GM19328 (cell line): ENCODE data around the gene TBC1D3B.
"Not testable (repeated sequence)": the region's sequence is repeated elsewhere in the genome, so short reads cannot be mapped to it uniquely, and the experiment has no call there.

Source experiments
- ATAC-seq: cut with Tn5 transposase; IDR thresholded peaks from one replicate; pipeline ENCODE4 v1.9.1; 2021; ENCODE audit warnings: mild to moderate bottlenecking, moderate library complexity; ENCODE audit not compliant: unreplicated experiment

The TBC1D3B gene

GRCh38 chr17:36131931-36132330, 44.5 kb downstream of the TBC1D3B start:
- no peak for ATAC-seq

DNA sequence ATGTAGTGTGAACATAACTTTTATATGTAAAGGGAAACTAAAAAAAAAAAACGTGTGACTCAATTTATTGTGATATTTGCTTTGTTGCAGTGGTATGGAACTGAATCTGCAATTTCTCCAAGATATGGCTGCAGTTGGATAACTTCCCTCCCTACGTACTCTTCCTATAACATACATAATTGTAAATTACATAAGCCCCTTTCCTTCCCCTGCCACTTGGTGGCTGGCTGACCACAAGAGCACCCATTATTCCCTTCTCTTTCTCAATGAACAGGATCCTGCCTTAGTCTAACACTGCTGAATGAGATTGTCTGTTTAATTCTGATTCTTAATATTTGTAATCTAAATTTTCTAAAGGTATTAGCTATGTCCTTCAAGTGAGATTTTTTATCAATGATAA, 45.0 kb downstream of the TBC1D3B start:
- no peak for ATAC-seq

DNA sequence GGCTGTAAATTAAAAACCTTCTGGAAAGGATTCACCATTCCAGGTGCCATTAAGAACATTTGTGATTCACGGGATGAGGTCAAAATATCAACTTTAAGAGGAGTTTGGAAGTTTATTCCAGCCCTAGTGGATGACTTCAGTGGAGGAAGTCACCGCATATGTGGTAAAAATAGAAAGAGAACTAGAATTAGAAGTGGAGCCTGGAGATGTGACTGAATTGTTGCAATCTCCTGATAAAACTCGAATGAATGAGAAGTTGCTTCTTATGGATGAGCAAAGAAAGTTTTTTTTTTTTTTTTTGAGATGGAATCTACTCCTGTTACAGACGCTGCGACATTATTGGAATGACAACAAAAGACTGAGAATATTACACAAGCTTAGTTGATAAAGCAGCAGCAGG, 46.1 kb downstream of the TBC1D3B start:
- no peak for ATAC-seq

DNA sequence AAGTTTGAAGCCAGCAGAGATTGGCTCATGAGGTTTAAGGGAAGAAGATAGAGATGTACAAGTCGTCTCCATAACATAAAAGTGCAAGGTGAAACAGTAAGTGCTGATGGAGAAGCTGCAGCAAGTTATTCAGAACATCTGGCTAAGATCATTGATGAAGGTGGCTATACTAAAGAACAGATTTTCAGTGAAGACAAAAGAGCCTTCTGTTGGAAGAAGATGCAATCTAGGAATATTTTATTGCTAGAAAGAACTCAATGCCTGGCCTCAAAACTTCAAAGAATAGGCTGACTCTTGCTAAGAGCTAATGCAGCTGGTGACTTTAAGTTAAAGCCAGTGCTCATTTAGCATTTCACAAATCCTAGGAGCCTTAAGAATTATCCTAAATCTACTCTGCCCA, 46.8 kb downstream of the TBC1D3B start:
- ATAC-seq, result no peak

GRCh38 chr17:36128411-36128978, 47.9 kb downstream of the TBC1D3B start:
- ATAC-seq, result no peak

DNA sequence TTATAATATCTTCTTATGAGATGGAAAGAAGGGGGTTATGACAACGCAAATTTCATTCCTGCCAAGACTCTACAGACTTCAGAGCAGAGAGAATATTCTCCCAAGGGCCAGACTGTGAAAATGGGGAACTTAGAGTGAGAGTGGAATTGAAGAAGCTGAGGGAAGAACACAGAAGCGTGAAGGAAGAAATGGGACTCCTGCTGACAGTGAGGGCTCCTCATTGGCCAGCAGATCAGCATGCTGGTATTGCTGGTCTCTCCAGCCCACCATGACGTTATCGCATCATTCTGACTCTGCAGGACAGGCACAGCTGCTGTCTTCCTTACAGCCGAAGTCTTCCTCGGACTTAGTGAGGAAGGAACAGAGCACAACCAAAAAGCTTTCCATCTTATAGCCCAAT, 48.5 kb downstream of the TBC1D3B start:
- no peak for ATAC-seq

DNA sequence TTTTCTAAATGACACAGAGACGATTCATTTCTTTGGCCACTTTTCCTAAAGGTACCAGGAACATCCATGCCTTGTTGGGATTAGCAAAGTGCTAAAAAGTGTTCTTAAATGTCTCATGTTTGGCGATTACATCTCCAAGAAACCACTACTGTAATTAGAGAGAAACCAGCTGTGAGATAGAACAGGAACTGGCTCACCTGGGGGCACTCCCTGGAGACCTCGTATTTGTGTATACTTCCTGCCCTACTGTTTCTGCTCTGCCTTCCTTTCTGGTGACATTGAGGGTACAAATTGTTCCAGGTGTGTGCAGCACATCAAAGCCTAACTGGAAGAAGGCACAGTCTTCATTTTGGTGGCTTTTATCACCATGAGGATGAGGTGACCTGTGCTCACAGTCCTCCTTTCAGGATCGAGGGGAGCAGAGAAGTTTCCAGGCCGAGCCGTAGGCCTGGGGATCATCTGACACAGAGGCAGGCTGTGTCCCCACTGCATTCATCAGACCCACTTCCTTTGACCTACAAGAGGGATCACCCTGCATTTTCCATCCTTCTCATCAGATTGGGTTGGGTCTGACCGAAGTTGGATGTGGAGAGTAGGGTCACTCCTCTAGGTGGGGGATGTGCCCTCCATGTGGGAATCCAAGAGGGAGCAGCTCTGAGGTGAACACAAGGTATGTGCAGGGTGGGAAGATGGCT, 49.1 kb downstream of the TBC1D3B start:
- ATAC-seq, result no peak

DNA sequence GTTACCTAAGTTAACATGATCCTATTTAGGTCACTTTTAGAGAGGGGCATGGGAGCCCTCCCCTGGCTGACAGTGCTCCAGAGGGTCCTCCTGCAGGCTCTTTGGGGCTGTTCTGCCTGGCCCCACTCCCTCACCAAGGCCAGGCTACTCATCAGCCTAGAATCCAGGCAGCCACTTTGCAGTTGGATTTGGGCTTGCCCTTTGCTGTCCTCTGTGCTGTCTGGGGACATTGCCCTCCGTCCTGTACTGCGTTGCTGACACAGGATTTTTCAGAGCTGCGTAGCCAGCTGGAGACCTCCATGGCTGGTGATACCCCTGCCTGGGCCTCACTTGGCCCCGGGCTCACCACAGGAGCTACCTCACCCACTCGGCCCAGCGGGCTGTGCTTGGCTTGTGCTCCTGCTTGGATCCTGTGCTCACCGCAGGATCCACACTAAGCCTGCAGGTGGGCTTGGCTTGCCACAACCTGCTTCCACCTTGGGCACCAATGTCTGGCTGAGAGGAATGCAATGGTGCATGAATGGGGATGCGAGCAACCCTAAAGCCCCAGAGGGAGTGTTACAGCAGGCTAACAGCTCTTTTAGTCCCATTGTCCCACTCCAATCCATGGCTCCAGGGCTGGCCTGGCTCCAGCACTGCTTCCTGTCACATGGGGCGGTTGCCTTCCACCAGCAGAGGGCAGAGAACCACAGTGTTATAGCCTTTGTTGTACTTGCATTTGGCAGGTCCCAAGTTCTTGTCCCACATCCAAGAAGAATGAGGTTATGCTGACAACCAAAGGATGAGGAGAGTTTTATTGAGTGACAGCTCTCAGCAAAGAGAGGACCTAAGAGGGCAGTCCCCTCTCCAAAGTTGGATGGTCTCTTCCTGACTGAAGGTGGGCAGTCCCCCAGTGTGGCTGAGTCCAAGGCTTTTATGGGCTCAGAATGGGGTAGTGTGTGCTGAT, 51.3 kb downstream of the TBC1D3B start:
- ATAC-seq, result no peak

DNA sequence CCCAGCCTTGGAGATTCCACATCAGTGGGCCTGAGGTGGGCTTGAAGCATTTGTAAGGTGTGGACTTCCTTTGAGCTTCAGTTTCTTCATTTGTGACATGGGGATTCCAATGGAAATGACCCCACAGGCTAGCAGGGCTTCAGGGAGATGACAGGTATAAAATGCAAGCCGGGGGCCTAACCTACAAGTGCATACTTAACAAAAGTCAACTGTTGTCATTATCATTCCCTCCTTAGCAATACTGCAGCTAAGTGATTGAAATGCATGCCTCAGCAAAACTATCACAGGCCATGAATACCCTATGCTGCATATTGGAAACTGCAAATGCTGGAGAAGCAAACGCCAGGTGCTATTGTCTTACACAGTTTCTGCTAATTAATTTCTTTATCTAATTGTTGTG, 53.0 kb downstream of the TBC1D3B start:
- ATAC-seq, result no peak

- ATAC-seq, result not testable (repeated sequence)
These were observed 55.3 kb downstream of the TBC1D3B start for GRCh38 chr17:36121099-36121498.

GRCh38 chr17:36120221-36120620, 56.2 kb downstream of the TBC1D3B start:
- ATAC-seq, result no peak

GRCh38 chr17:36118477-36119353, 57.7 kb downstream of the TBC1D3B start:
- no peak for ATAC-seq

GRCh38 chr17:36117505-36118382, 58.7 kb downstream of the TBC1D3B start:
- ATAC-seq, result no peak
